Astrocyte (in vitro differentiated cells and primary cell): Measurements from ENCODE around the gene STX7. TPM values are rescaled to one million over a fixed set of nuclear protein-coding genes. Genes with fewer than 3 reads are reported as not detected.
A peak's percentile ranks its signal among the peaks of the same experiment; 100 is the strongest.

Experiments
- DNase-seq: peaks from one replicate; pipeline ENCODE4 v3.0.0-alpha.2; 2010; ENCODE audit warnings: low read depth
- FAIRE-seq: peaks from 2 replicates; lab custom pipeline; 2011; peaks lifted over from hg19 to GRCh38; lab: Jason Lieb, UNC
- H2AFZ ChIP-seq: 2 replicates; pipeline ENCODE4 v1.6.0; 2012; ENCODE audit warnings: low read depth, low read length, inconsistent platforms
- H3K27ac ChIP-seq: 2 replicates; pipeline ENCODE4 v1.5.1; 2011; ENCODE audit warnings: low read depth, low read length, inconsistent platforms
- H3K27me3 ChIP-seq: 2 replicates; pipeline ENCODE4 v1.6.0; 2011; ENCODE audit warnings: low read length, inconsistent platforms; ENCODE audit not compliant: insufficient read depth
- H3K36me3 ChIP-seq: 2 replicates; pipeline ENCODE4 v1.5.1; 2011; ENCODE audit warnings: low read length, inconsistent platforms; ENCODE audit not compliant: insufficient read depth
- H3K4me1 ChIP-seq: 2 replicates; pipeline ENCODE4 v1.5.1; 2011; ENCODE audit warnings: low read length, inconsistent platforms; ENCODE audit not compliant: insufficient read depth
- H3K4me2 ChIP-seq: 2 replicates; pipeline ENCODE4 v1.6.0; 2012; ENCODE audit warnings: low read length, inconsistent platforms
- H3K4me3 ChIP-seq: 2 replicates; pipeline ENCODE4 v1.5.1; 2011; ENCODE audit warnings: low read depth, mild to moderate bottlenecking, low read length, inconsistent platforms; ENCODE audit not compliant: insufficient read depth
- H3K79me2 ChIP-seq: 2 replicates; pipeline ENCODE4 v1.6.0; 2012; ENCODE audit warnings: mild to moderate bottlenecking, low read length, inconsistent platforms; ENCODE audit not compliant: insufficient read depth
- H3K9ac ChIP-seq: 2 replicates; pipeline ENCODE4 v1.6.0; 2012; ENCODE audit warnings: mild to moderate bottlenecking, low read length, inconsistent platforms
- H3K9me3 ChIP-seq: 2 replicates; pipeline ENCODE4 v1.5.1; 2012; ENCODE audit warnings: low read depth, mild to moderate bottlenecking, low read length, inconsistent platforms; ENCODE audit not compliant: insufficient read depth
- H4K20me1 ChIP-seq: 2 replicates; pipeline ENCODE4 v1.6.0; 2012; ENCODE audit warnings: low read length, inconsistent platforms; ENCODE audit not compliant: insufficient read depth
- H3K27ac Mint-ChIP-seq: one replicate; pipeline ENCODE4 v1.8.0; 2021; ENCODE audit warnings: mild to moderate bottlenecking, mixed read lengths; ENCODE audit not compliant: unreplicated experiment
- H3K27me3 Mint-ChIP-seq: one replicate; pipeline ENCODE4 v1.8.0; 2021; ENCODE audit warnings: low read depth, mixed read lengths; ENCODE audit not compliant: unreplicated experiment
- H3K36me3 Mint-ChIP-seq: one replicate; pipeline ENCODE4 v1.8.0; 2021; ENCODE audit warnings: low read depth, mixed read lengths; ENCODE audit not compliant: unreplicated experiment
- H3K4me1 Mint-ChIP-seq: one replicate; pipeline ENCODE4 v1.8.0; 2021; ENCODE audit warnings: low read depth, mixed read lengths; ENCODE audit not compliant: unreplicated experiment
- H3K4me3 Mint-ChIP-seq: one replicate; pipeline ENCODE4 v1.8.0; 2021; ENCODE audit warnings: mild to moderate bottlenecking, moderate library complexity, mixed read lengths; ENCODE audit not compliant: unreplicated experiment
- H3K9me3 Mint-ChIP-seq: one replicate; pipeline ENCODE4 v1.8.0; 2021; ENCODE audit warnings: mild to moderate bottlenecking, mixed read lengths; ENCODE audit not compliant: unreplicated experiment
- EZH2 ChIP-seq: IDR thresholded peaks from 2 replicates; pipeline ENCODE4 v1.6.1; 2012; ENCODE audit warnings: mild to moderate bottlenecking, low read length, inconsistent platforms; ENCODE audit not compliant: insufficient read depth
- total RNA-seq: library from RNA; stranded (reverse); gene quantifications from 2 replicates; pipeline ENCODE4 v1.2.1, GENCODE V29; 2021
- TF ChIP-seq, protein P1 (sequence below): IDR thresholded peaks from 2 replicates; pipeline ENCODE4 v1.5.1; 2011; ENCODE audit warnings: low read depth, mild to moderate bottlenecking, inconsistent platforms, low read length, moderate library complexity; ENCODE audit not compliant: insufficient read depth

The STX7 gene
- total RNA-seq, 1 donor from 2014 or later = 62.1 TPM

DNA sequence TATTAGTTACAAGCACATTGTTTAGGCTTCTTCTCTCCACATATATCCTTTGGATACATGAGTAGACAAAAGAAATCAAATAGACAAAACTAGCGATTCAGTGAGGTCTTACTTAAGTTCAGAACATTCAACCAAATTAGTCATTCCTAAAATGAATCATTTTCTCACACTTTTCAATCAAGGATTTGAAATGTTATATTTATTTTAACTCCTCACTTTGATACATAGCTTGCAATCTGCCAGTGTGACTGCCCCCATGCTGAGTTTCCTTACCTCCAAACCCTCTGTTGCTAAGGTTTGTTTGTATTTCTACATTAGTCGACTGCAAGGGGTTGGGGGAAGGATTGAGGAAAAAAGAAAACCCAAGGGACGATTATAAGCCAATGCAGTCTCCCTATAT lies 108.2 kb downstream of the STX7 start:
- Mint-ChIP-seq H3K4me3 (no peak overlapping the region), H3K9me3 (peaks cover 1% of the 10 kb centered on the region), H3K4me1 (peaks cover 26% of the 10 kb centered on the region), H3K36me3 (no peaks in the 10 kb centered on the region), H3K27me3 (peaks cover 13% of the 10 kb centered on the region), H3K27ac (no peak overlapping the region)
- FAIRE-seq (peak; percentile 79), DNase-seq (no peak)
- Histone ChIP-seq H3K27ac (peak overlapping the region; percentile 35), H3K9ac (no peak overlapping the region), H3K79me2 (no peaks in the 10 kb centered on the region), H3K4me2 (peak overlapping the region; percentile 23), H3K4me1 (peaks cover 29% of the 10 kb centered on the region), H3K9me3 (no peaks in the 10 kb centered on the region), H3K36me3 (no peaks in the 10 kb centered on the region), H2AFZ (no peak overlapping the region), H4K20me1 (no peaks in the 10 kb centered on the region), H3K4me3 (no peak overlapping the region), H3K27me3 (no peaks in the 10 kb centered on the region)
- TF ChIP-seq, protein P1, sequence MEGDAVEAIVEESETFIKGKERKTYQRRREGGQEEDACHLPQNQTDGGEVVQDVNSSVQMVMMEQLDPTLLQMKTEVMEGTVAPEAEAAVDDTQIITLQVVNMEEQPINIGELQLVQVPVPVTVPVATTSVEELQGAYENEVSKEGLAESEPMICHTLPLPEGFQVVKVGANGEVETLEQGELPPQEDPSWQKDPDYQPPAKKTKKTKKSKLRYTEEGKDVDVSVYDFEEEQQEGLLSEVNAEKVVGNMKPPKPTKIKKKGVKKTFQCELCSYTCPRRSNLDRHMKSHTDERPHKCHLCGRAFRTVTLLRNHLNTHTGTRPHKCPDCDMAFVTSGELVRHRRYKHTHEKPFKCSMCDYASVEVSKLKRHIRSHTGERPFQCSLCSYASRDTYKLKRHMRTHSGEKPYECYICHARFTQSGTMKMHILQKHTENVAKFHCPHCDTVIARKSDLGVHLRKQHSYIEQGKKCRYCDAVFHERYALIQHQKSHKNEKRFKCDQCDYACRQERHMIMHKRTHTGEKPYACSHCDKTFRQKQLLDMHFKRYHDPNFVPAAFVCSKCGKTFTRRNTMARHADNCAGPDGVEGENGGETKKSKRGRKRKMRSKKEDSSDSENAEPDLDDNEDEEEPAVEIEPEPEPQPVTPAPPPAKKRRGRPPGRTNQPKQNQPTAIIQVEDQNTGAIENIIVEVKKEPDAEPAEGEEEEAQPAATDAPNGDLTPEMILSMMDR = no peak
- TF ChIP-seq EZH2 = no peak

DNA sequence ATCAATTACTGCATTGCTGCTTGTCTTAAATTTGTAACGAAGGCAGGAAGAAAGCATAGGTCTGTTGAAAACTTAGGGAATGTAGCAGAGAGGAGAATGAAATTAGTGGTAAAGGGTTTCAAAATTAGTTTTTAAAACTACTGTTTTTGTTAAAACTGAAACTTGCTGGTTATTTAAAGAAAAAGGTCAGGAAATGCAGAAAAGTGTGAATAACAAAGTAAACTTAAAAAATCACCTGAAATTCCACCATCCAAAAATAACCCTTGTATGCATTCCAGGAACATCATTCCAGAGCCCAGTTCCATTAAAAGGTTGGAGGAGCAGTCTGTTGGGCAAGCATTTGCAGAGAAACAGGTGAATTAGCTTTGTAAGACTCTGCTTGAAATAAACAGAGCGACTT lies 108.6 kb downstream of the STX7 start:
- Histone ChIP-seq H3K36me3 (no peaks in the 10 kb centered on the region), H3K79me2 (no peaks in the 10 kb centered on the region), H4K20me1 (no peaks in the 10 kb centered on the region), H2AFZ (no peak overlapping the region), H3K9me3 (no peaks in the 10 kb centered on the region), H3K9ac (no peak overlapping the region), H3K4me3 (no peak overlapping the region), H3K27ac (peak overlapping the region; percentile 35), H3K4me2 (peak overlapping the region; percentile 23), H3K27me3 (no peaks in the 10 kb centered on the region), H3K4me1 (peaks cover 29% of the 10 kb centered on the region)
- Mint-ChIP-seq H3K27ac (no peak overlapping the region), H3K9me3 (peaks cover 1% of the 10 kb centered on the region), H3K36me3 (no peaks in the 10 kb centered on the region), H3K4me3 (no peak overlapping the region), H3K4me1 (peaks cover 26% of the 10 kb centered on the region), H3K27me3 (peaks cover 13% of the 10 kb centered on the region)
- FAIRE-seq (no peak), DNase-seq (no peak)
- TF ChIP-seq, protein P1 = no peak
- no peak for TF ChIP-seq EZH2

DNA sequence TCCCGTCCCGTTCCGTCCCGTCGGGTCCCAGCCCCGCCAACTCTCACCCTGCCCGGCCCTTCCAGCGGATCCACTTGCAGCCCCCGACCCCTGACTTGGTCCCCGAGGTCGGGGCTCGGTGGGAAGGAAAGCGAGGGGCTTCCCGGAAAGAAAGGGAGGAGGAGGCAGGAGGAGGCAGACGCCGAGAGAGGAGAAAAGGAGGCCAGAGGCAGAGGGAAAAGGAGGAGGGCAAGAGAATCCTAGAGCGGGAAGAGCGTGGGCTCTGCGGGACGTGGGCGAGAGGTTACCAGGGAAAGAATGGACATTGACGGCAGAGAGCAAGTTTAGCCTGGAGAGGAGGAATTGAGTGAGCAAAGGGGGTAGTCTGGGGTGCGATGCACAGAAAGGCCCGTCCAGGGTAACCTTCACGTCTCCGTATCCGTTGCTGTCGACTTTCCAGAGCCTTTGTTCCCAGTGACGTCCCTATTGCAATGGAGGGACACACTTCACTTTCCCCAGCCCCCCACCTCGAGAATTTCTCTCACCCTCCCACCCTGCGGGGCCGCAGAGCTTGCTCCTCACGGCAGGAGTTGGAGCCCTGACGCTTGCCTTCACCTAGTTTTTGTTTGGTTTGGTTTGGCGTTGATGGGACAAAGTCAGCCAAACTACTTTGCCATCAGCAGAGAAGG lies 111.2 kb downstream of the STX7 start:
- Mint-ChIP-seq H3K4me3 (peak overlapping the region; percentile 77), H3K27me3 (peaks cover 13% of the 10 kb centered on the region), H3K27ac (no peak overlapping the region), H3K36me3 (no peaks in the 10 kb centered on the region), H3K4me1 (peaks cover 26% of the 10 kb centered on the region), H3K9me3 (peaks cover 1% of the 10 kb centered on the region)
- peak overlapping the region; percentile 15 for H3K27ac ChIP-seq
- peaks cover 29% of the 10 kb centered on the region for H3K4me1 ChIP-seq
- H3K4me2 ChIP-seq = peak overlapping the region; percentile 94
- no peak for DNase-seq
- no peaks in the 10 kb centered on the region for H3K36me3 ChIP-seq
- H3K9me3 ChIP-seq = no peaks in the 10 kb centered on the region
- H3K9ac ChIP-seq = peak overlapping the region; percentile 80
- H3K27me3 ChIP-seq = no peaks in the 10 kb centered on the region
- H2AFZ ChIP-seq = peak overlapping the region; percentile 83
- H3K4me3 ChIP-seq = peak overlapping the region; percentile 74
- no peaks in the 10 kb centered on the region for H4K20me1 ChIP-seq
- FAIRE-seq = no peak
- peaks cover 2% of the 10 kb centered on the region for H3K79me2 ChIP-seq
- TF ChIP-seq, protein P1 = no peak
- TF ChIP-seq EZH2 = no peak
